Adrenal gland (tissue), 12 donors: Measurements from ENCODE around the gene ARHGAP26. TPM values are rescaled to one million over a fixed set of nuclear protein-coding genes. Genes with fewer than 3 reads are reported as not detected.
A peak's percentile ranks its signal among the peaks of the same experiment; 100 is the strongest.

Experiments
- DNase-seq, 7 donors: peaks; one replicate each; pipeline ENCODE4 v3.0.0-alpha.2; 2019 to 2020
- H3K27ac ChIP-seq, 5 donors: fragments of 200-600 bp; sonication (generic) in 4 of 5; 1 replicate in 3 of 5; 2 replicates in 2 of 5; pipeline versions ENCODE4 v1.5.1 to v1.8.0; 2016 to 2020; ENCODE audit warnings: mild to moderate bottlenecking in 1 of 5
- H3K27me3 ChIP-seq: fragments of 200-600 bp; 2 replicates; pipeline ENCODE4 v1.8.0; 2021
- H3K36me3 ChIP-seq, 2 donors: fragments of 200-600 bp; replicated peaks in 1 of 2; 1 replicate in 1 of 2; 2 replicates in 1 of 2; pipeline versions ENCODE4 v1.5.1 to v1.8.0; 2018 to 2022
- H3K4me1 ChIP-seq, 2 donors: fragments of 200-600 bp; replicated peaks in 1 of 2; 1 replicate in 1 of 2; 2 replicates in 1 of 2; pipeline versions ENCODE4 v1.5.1 to v1.8.0; 2018 to 2021
- H3K4me3 ChIP-seq, 4 donors: fragments of 200-600 bp; sonication (generic) in 3 of 4; one replicate each; pipeline ENCODE4 v1.5.1; 2016 to 2018
- H3K9me3 ChIP-seq, 3 donors: fragments of 200-600 bp; sonication (generic) in 1 of 3; replicated peaks in 1 of 3; 1 replicate in 2 of 3; 2 replicates in 1 of 3; pipeline versions ENCODE4 v1.5.1 to v1.8.0; 2016 to 2021
- POLR2A ChIP-seq, 2 donors: fragments of 450-650 bp; IDR thresholded peaks; one replicate each; pipeline ENCODE4 v1.6.1; 2017; ENCODE audit warnings: antibody characterized with exemption in 2 of 2, mild to moderate bottlenecking in 2 of 2, moderate library complexity in 1 of 2
- WGBS, 4 donors: extraction: QIAGEN DNeasy Blood & Tissue Kit in 2 of 4; methylation state at CpG; one replicate each; pipeline versions ENCODE4 v1.1.5 to v1.1.7; 2013 to 2017; 5-methylcytosine and 5-hydroxymethylcytosine counted together
- intact Hi-C, 2 donors: fragments of 100-400 bp; cut with DNase I; formaldehyde crosslinking; loops; one replicate each; pipeline versions ENCODE4 v1.14.1 to v1.15.0; 2022 to 2023
- polyA plus RNA-seq, 3 donors: library from polyadenylated mRNA; stranded (reverse); fragments of 200-250 nt in 2 of 3; fragments of 350-450 nt in 1 of 3; fragmentation: Illumina TruSeq in 1 of 3; extraction: RNeasy Lipid Tissue Mini Kit (QIAGEN cat#74804) in 1 of 3; gene quantifications; one replicate each; pipeline ENCODE4 v1.2.3, GENCODE V29; 2013 to 2014
- total RNA-seq, 9 donors: library from RNA; depleted of rRNA in 4 of 9; stranded (reverse); fragments of >200 nt in 4 of 9; fragments of 120-200 nt in 1 of 9; fragmentation: NEBNext Ultra II Directional in 1 of 9; extraction: Animal tissue kit (Norgen Biotek cat#: 25700) in 1 of 9; gene quantifications; one replicate each; pipeline versions ENCODE4 v1.1.0 to v1.2.4, GENCODE V29; 2013 to 2023
- TF ChIP-seq, protein P1 (sequence below), 6 experiments: fragments of 450-650 bp in 4 of 6; fragments of 200-600 bp in 2 of 6; sonication (generic) in 1 of 6; IDR thresholded peaks; 1 replicate in 5 of 6; 2 replicates in 1 of 6; pipeline versions ENCODE4 v1.5.1 to v1.8.0; 2016 to 2021; ENCODE audit warnings: antibody characterized with exemption in 6 of 6, mild to moderate bottlenecking in 2 of 6, moderate library complexity in 1 of 6
- donor health status: healthy with polysubstance abuse.
- donor health status: Bipolar disorder and iron deficiency.
- donor health status: DM: yes; HTN: yes; CAD: no.
- donor health status: DM: no; HTN: no; CAD: no.
- donor health status: DM: no; HTN: no; CAD: no.
- donor health status: DM: yes; HTN: yes; CAD: no.

ARHGAP26 gene
- total and polyA plus RNA-seq, 12 donors, result 3.0 to 21.7 (median 10.8) TPM

GRCh38 chr5:143129910-143130612 lies 359.9 kb downstream of the ARHGAP26 start:
- Histone ChIP-seq H3K36me3 (no peaks in the 10 kb centered on the region), H3K4me1 (peaks cover 15 to 34% of the 10 kb centered on the region in 2 donors), H3K9me3 (no peaks in the 10 kb centered on the region), H3K4me3 (no peak overlapping the region), H3K27ac (peak overlapping the region in 1 of 5 donors; percentile 6), H3K27me3 (no peaks in the 10 kb centered on the region)
- intact Hi-C loops, result no loop called here
- TF ChIP-seq, protein P1, sequence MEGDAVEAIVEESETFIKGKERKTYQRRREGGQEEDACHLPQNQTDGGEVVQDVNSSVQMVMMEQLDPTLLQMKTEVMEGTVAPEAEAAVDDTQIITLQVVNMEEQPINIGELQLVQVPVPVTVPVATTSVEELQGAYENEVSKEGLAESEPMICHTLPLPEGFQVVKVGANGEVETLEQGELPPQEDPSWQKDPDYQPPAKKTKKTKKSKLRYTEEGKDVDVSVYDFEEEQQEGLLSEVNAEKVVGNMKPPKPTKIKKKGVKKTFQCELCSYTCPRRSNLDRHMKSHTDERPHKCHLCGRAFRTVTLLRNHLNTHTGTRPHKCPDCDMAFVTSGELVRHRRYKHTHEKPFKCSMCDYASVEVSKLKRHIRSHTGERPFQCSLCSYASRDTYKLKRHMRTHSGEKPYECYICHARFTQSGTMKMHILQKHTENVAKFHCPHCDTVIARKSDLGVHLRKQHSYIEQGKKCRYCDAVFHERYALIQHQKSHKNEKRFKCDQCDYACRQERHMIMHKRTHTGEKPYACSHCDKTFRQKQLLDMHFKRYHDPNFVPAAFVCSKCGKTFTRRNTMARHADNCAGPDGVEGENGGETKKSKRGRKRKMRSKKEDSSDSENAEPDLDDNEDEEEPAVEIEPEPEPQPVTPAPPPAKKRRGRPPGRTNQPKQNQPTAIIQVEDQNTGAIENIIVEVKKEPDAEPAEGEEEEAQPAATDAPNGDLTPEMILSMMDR (IDR thresholded peaks at IDR 0.05), result no peak
- TF ChIP-seq POLR2A (IDR thresholded peaks at IDR 0.05), result no peak
- 91 to 94% (median 93%) methylated on average over 5 of the region's 5 CpGs for WGBS, 4 donors
- no peak for DNase-seq

GRCh38 chr5:143130613-143131305 lies 360.6 kb downstream of the ARHGAP26 start:
- Histone ChIP-seq H3K36me3 (no peaks in the 10 kb centered on the region), H3K9me3 (no peaks in the 10 kb centered on the region), H3K4me3 (no peak overlapping the region), H3K27ac (peak overlapping the region in 1 of 5 donors; percentile 6), H3K4me1 (peaks cover 15 to 34% of the 10 kb centered on the region in 2 donors), H3K27me3 (no peaks in the 10 kb centered on the region)
- no peak for DNase-seq
- WGBS, 4 donors, result 73 to 80% (median 78%) methylated on average over 5 of the region's 5 CpGs
- intact Hi-C loops, result no loop called here
- no peak for TF ChIP-seq POLR2A (IDR thresholded peaks at IDR 0.05)
- TF ChIP-seq, protein P1 (IDR thresholded peaks at IDR 0.05), result no peak

DNA sequence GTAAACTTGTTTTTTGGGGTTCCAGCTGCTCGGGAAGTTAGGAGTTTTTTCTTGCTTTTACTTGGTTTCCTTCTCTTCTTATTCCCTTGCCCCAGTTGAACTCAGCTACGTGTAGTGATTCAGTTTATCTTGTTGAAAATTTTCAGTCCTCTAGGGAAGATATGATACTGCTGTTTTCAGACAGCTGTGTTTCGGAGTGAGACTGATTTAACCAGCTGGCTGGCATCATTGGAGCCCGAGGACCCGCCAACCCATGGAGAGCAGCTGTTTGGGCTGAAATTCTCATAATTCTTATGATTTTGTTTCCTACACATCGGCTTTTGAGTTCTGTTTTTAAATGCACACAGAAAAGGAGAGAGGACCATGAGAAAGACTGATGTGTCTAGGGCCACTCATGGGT lies 361.8 kb downstream of the ARHGAP26 start:
- H3K9me3 ChIP-seq, result no peaks in the 10 kb centered on the region
- no peaks in the 10 kb centered on the region for H3K36me3 ChIP-seq
- no peaks in the 10 kb centered on the region for H3K27me3 ChIP-seq
- intact Hi-C loops, result no loop called here
- H3K4me3 ChIP-seq, result no peak overlapping the region
- H3K27ac ChIP-seq, result no peak overlapping the region
- WGBS, 4 donors, result 73 to 86% (median 83%) methylated on average over 6 of the region's 6 CpGs
- no peak for TF ChIP-seq POLR2A (IDR thresholded peaks at IDR 0.05)
- TF ChIP-seq, protein P1 (IDR thresholded peaks at IDR 0.05), result no peak
- peaks cover 15 to 34% of the 10 kb centered on the region in 2 donors for H3K4me1 ChIP-seq
- DNase-seq, result no peak

GRCh38 chr5:143132739-143133138 lies 362.6 kb downstream of the ARHGAP26 start:
- H3K36me3 ChIP-seq, result no peaks in the 10 kb centered on the region
- no peaks in the 10 kb centered on the region for H3K9me3 ChIP-seq
- peaks cover 15 to 32% of the 10 kb centered on the region in 2 donors for H3K4me1 ChIP-seq
- H3K27ac ChIP-seq, result no peak overlapping the region
- WGBS, 4 donors, result 76 to 98% (median 86%) methylated on average over 1 of the region's 1 CpG
- no peak overlapping the region for H3K4me3 ChIP-seq
- TF ChIP-seq, protein P1 (IDR thresholded peaks at IDR 0.05), result no peak
- no peak for TF ChIP-seq POLR2A (IDR thresholded peaks at IDR 0.05)
- no peaks in the 10 kb centered on the region for H3K27me3 ChIP-seq
- intact Hi-C loops, result no loop called here
- no peak for DNase-seq
